ENCODE results near the gene VSIG10. TPM values are rescaled to one million over a fixed set of nuclear protein-coding genes. Genes with fewer than 3 reads are reported as not detected.
A peak's percentile ranks its signal among the peaks of the same experiment; 100 is the strongest.

Gene VSIG10
- total and polyA plus RNA-seq, 2 of the 13 experiments (the other 11 are each of a cell fraction or from before 2014, with no cell fraction given), result 25.6 to 42.5 TPM

DNA sequence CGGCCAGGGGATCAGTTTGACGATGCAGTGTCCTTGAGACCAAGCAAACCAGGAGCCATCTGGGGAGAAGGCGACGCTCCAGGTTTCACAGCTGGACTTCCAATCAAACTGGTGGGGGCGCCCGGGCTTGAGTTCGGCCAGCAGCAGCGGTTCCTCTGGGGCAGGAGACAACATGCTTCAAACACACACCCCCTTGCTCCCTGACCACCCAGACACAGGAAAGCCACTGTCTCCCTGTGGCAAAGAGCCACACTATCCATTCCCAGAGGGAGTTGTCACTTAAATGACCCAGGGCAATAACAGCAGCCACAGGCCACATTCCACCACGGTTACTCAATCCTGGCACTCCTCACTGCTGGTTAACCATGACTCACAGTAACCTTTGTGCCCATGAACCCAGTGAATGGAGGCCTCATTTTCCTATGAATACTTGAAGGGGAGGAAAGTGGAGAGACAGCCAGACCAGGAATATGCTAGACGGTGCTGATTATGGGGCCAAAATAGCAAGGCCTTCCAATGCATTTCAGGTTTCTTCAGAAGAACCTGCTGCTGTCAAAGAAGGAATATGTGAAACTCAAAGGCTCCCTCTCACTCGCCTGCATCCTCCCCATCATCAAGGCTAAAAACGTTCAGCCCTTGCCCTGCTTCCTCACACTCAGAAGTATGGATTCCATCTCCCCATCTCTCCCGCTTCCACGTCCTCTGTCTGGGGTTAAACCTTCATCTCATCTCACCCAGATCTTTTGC lies 51.3 kb downstream of the VSIG10 start (continued):
- TF ChIP-seq ATRX (CRISPR knock-in tag; IDR thresholded peaks at IDR 0.05; ENCODE audit: borderline replicate concordance) (no peak), TERF1 (CRISPR knock-in tag; IDR thresholded peaks at IDR 0.05) (no peak), ZNF124 (CRISPR knock-in tag; IDR thresholded peaks at IDR 0.05) (peak; percentile 37; the same call in 1 of the 2 replicates), ZNF841 (CRISPR knock-in tag; IDR thresholded peaks at IDR 0.05; ENCODE audit: borderline replicate concordance) (no peak), SALL1 (CRISPR knock-in tag; IDR thresholded peaks at IDR 0.05) (peak; percentile 98), MTA3 (CRISPR knock-in tag; IDR thresholded peaks at IDR 0.05) (no peak), SOX5 (CRISPR knock-in tag; IDR thresholded peaks at IDR 0.05; ENCODE audit: borderline replicate concordance) (peak; percentile 93), WIZ (CRISPR knock-in tag; IDR thresholded peaks at IDR 0.05) (peak; percentile 66; the same call in 1 of the 2 replicates), GPN1 (CRISPR knock-in tag; IDR thresholded peaks at IDR 0.05; ENCODE audit: borderline replicate concordance) (no peak), LCORL (IDR thresholded peaks at IDR 0.05) (no peak), LCORL (CRISPR knock-in tag; IDR thresholded peaks at IDR 0.05) (peak; percentile 93), SP5 (CRISPR knock-in tag; IDR thresholded peaks at IDR 0.05; ENCODE audit: borderline replicate concordance, low read depth) (no peak), ZUFSP (CRISPR knock-in tag; IDR thresholded peaks at IDR 0.05; ENCODE audit: borderline replicate concordance) (no peak), NCOR1 (IDR thresholded peaks at IDR 0.05; ENCODE audit: borderline replicate concordance, low read length) (peak; percentile 93; the same call in 1 of the 2 replicates), CCAR2 (optimal IDR thresholded peaks at IDR 0.05; ENCODE audit: low read depth, low read length) (no peak), HIC2 (CRISPR knock-in tag; IDR thresholded peaks at IDR 0.05; ENCODE audit: low read depth) (peak; percentile 96), CENPBD1 (CRISPR knock-in tag; IDR thresholded peaks at IDR 0.05; ENCODE audit: borderline replicate concordance, low read depth) (no peak)
- TF ChIP-seq, protein P1, sequence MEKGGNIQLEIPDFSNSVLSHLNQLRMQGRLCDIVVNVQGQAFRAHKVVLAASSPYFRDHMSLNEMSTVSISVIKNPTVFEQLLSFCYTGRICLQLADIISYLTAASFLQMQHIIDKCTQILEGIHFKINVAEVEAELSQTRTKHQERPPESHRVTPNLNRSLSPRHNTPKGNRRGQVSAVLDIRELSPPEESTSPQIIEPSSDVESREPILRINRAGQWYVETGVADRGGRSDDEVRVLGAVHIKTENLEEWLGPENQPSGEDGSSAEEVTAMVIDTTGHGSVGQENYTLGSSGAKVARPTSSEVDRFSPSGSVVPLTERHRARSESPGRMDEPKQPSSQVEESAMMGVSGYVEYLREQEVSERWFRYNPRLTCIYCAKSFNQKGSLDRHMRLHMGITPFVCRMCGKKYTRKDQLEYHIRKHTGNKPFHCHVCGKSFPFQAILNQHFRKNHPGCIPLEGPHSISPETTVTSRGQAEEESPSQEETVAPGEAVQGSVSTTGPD (CRISPR knock-in tag; IDR thresholded peaks at IDR 0.05), result peak; percentile 45; the same call in 1 of the 2 replicates
- TF ChIP-seq, protein P2, sequence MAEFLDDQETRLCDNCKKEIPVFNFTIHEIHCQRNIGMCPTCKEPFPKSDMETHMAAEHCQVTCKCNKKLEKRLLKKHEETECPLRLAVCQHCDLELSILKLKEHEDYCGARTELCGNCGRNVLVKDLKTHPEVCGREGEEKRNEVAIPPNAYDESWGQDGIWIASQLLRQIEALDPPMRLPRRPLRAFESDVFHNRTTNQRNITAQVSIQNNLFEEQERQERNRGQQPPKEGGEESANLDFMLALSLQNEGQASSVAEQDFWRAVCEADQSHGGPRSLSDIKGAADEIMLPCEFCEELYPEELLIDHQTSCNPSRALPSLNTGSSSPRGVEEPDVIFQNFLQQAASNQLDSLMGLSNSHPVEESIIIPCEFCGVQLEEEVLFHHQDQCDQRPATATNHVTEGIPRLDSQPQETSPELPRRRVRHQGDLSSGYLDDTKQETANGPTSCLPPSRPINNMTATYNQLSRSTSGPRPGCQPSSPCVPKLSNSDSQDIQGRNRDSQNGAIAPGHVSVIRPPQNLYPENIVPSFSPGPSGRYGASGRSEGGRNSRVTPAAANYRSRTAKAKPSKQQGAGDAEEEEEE (CRISPR knock-in tag; IDR thresholded peaks at IDR 0.05; ENCODE audit: borderline replicate concordance), result no peak
